ENCODE data around the gene PDE2A. TPM values are rescaled to one million over a fixed set of nuclear protein-coding genes. Genes with fewer than 3 reads are reported as not detected.

Gene PDE2A
- total and polyA plus RNA-seq, 10 of the 15 experiments (the other 5 are each of a cell fraction or from before 2014, with no cell fraction given) = 0.06 to 0.15 (median 0.11) TPM; not detected in 6

GRCh38 chr11:72583177-72583553 is 91.1 kb downstream of the PDE2A start:
- WGBS (ENCODE audit: insufficient coverage, insufficient replicate concordance, low lambda C conversion rate, missing lambda C conversion rate) = 65% methylated on average over 2 of the region's 2 CpGs
- FAIRE-seq = no peak

More at GRCh38 chr11:72583177-72583553, 91.1 kb downstream of the PDE2A start:
- SMC1A ChIA-PET (ENCODE audit: uncharacterized antibody, unreplicated experiment) = no interaction called here
- H4K20me1 ChIP-seq (ENCODE audit: control insufficient read depth, insufficient read depth) = no peaks in the 10 kb centered on the region
- TF ChIP-seq ZNF384 (IDR thresholded peaks at IDR 0.05; ENCODE audit: borderline replicate concordance, low read depth, low read length) (no peak), EZH2 (IDR thresholded peaks at IDR 0.05; ENCODE audit: borderline replicate concordance, control insufficient read depth, low read depth, low read length) (no peak), NFXL1 (IDR thresholded peaks at IDR 0.05; ENCODE audit: borderline replicate concordance) (no peak), SREBF1 (IDR thresholded peaks at IDR 0.05; ENCODE audit: low read length) (no peak), ELK1 (IDR thresholded peaks at IDR 0.05; ENCODE audit: low read depth, low read length) (no peak), ZNF24 (IDR thresholded peaks at IDR 0.05) (no peak), RAD51 (IDR thresholded peaks at IDR 0.05) (no peak), CUX1 (IDR thresholded peaks at IDR 0.05; ENCODE audit: insufficient replicate concordance, low read depth, low read length) (no peak), IRF3 (IDR thresholded peaks at IDR 0.05) (no peak)
- TF ChIP-seq, protein P1, sequence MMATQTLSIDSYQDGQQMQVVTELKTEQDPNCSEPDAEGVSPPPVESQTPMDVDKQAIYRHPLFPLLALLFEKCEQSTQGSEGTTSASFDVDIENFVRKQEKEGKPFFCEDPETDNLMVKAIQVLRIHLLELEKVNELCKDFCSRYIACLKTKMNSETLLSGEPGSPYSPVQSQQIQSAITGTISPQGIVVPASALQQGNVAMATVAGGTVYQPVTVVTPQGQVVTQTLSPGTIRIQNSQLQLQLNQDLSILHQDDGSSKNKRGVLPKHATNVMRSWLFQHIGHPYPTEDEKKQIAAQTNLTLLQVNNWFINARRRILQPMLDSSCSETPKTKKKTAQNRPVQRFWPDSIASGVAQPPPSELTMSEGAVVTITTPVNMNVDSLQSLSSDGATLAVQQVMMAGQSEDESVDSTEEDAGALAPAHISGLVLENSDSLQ (IDR thresholded peaks at IDR 0.05) = no peak
- no peak for ATAC-seq
- peaks cover 2 to 6% of the 10 kb centered on the region in 2 experiments; a peak in 3 of 4 replicates for H3K27me3 ChIP-seq (replicated peaks in 1 of 2; ENCODE audit: control insufficient read depth in 2 of 2, insufficient read depth in 2 of 2, low read length in 1 of 2)
- no TSS peak for BruUV-seq (replicated peaks)
- in situ Hi-C loops (cut with MboI) (loop anchor here (5.0 kb wide), 1 partner anchor 64 kb away; no protein-coding TSS in a partner anchor), intact Hi-C loops (cut with micrococcal nuclease; ENCODE audit: unreplicated experiment) (loop anchor here (10.0 kb wide), 1 partner anchor 232 kb away; the partner anchor contains the start of gene ATG16L2)
- DNase-seq (ENCODE audit: low read depth, low spot score) = no peak
- H2AFZ ChIP-seq (ENCODE audit: control insufficient read depth, low read depth, low read length) = no peak overlapping the region
- H3K36me3 ChIP-seq (ENCODE audit: control insufficient read depth in 2 of 2, insufficient read depth in 2 of 2, low read length in 1 of 2) = no peaks in the 10 kb centered on the region
- no peak overlapping the region for H3K4me3 ChIP-seq
- RAD21 ChIA-PET (ENCODE audit: unreplicated experiment) = no interaction called here
- H3K9me3 ChIP-seq (replicated peaks; ENCODE audit: control insufficient read depth, insufficient read depth, low read length) = no peaks in the 10 kb centered on the region
- H3K9ac ChIP-seq (ENCODE audit: control insufficient read depth, insufficient read depth, low read length) = no peak overlapping the region
- POLR2A ChIA-PET = no interaction called here
- CTCF ChIA-PET = interaction anchor here (0.6 kb wide), 1 partner anchor 129 kb away, joined by 3 read pairs; no protein-coding TSS in a partner anchor
- H3K27ac ChIP-seq (ENCODE audit: control insufficient read depth, insufficient read depth) = no peak overlapping the region
- no peaks in the 10 kb centered on the region for H3K79me2 ChIP-seq (ENCODE audit: control insufficient read depth, insufficient read depth, low read length)
- H3K4me1 ChIP-seq (ENCODE audit: control insufficient read depth, insufficient read depth, low read length) = no peaks in the 10 kb centered on the region
- H3K4me2 ChIP-seq (ENCODE audit: control insufficient read depth, insufficient read depth) = no peak overlapping the region
